HG02938 (cell line): ENCODE measurements around the gene MYH13.
"Not testable (repeated sequence)": the region's sequence is repeated elsewhere in the genome, so short reads cannot be mapped to it uniquely, and the experiment has no call there.

Experiments used
- ATAC-seq: cut with Tn5 transposase; IDR thresholded peaks from one replicate; pipeline ENCODE4 v1.9.1; 2021; ENCODE audit warnings: mild to moderate bottlenecking, moderate library complexity; ENCODE audit not compliant: unreplicated experiment

MYH13 gene

GRCh38 chr17:10306585-10306984 is 66.2 kb downstream of the MYH13 start:
- no peak for ATAC-seq

GRCh38 chr17:10305398-10305797 is 67.4 kb downstream of the MYH13 start:
- no peak for ATAC-seq

GRCh38 chr17:10304758-10305300 is 68.0 kb downstream of the MYH13 start:
- ATAC-seq: no peak

DNA sequence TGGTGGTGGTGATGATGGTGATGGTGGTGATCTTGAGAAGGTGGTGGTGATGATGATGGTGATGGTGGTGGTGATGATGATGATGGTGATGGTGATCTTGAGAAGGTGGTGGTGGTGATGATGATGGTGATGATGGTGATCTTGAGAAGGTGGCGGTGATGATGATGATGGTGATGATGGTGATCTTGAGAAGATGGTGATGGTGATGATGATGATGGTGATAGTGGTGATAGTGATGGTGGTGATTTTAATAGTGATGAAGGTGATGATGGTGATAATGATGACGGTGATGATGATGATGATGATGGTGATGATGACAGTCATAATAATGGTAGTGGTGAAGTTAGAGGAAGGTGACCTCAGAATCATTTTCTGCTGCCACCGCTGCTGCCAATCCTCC is 75.1 kb downstream of the MYH13 start:
- no peak for ATAC-seq

DNA sequence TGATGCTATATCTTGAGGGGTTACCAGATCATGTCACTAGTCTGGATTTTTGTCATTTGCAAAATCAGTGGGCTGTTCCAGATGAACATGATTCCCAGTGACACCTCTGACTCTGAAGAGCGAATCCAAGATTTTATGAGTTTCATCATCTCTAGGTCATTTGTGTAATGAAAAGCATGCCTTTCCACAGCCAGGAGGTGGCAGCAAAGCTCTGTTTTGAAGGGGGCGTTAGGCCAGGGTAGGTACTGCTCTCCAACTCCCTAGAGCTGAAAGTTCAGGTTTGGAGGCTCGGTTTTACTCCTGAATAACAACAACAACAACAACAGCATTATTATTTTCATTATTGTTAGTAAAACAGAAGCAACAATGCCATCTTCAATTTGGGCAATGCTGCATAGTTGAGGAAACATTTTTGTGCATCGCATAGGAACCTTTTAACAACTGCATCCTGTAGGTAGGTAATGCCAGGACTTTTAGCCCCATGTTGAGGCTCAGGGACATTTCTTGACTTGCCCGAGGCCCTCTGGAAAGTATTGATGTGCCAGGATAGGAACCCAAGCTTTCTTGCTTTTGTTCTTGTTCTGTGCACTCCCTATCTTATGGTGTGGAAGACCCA is 77.0 kb downstream of the MYH13 start:
- no peak for ATAC-seq

DNA sequence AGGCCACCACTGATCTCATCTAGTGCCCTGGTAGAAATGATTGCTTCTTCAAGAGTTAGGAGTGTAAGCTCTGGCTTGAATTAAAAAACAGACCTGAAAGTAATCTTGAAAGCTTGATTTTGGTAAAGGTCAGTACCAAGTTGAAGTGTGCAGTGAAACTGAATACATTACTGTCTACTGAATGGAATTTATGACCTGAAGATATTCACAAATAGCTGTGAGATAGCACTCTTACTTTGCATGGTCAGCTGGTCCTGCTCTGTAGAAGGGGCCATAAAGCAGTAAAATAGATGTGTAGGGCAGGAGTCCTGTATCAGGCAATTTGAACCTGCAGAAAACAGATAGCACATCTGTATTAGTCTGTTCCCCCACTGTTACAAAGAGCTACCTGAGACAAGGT is 78.6 kb downstream of the MYH13 start:
- ATAC-seq: peak; percentile 73

- ATAC-seq: peak; percentile 64
Measured at GRCh38 chr17:10292057-10292937, 80.5 kb downstream of the MYH13 start.

DNA sequence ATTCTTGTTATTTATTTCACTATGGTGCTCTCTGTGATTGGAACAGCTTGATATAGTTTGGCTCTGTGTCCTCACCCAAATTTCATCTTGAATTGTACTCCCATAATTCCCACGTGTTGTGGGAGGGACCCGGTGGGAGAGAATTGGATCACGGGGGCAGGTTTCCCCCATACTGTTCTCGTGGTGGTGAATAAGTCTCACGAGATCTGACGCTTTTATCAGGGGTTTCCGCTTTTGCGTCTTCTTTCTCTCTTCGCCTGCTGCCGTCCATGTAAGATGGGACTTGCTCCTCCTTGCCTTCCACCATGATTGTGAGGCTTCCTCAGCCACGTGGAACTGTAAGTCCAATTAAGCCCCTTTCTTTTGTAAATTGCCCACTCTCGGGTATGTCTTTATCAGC is 81.2 kb downstream of the MYH13 start:
- not testable (repeated sequence) for ATAC-seq

- ATAC-seq: no peak
Measured at GRCh38 chr17:10290041-10290440, 82.8 kb downstream of the MYH13 start.

- ATAC-seq: no peak
Measured at GRCh38 chr17:10286324-10286723, 86.5 kb downstream of the MYH13 start.

GRCh38 chr17:10285896-10286295 is 86.9 kb downstream of the MYH13 start:
- no peak for ATAC-seq

GRCh38 chr17:10280068-10280467 is 92.7 kb downstream of the MYH13 start:
- ATAC-seq: no peak

GRCh38 chr17:10278218-10278617 is 94.6 kb downstream of the MYH13 start:
- no peak for ATAC-seq

- no peak for ATAC-seq
Measured at GRCh38 chr17:10276436-10276835, 96.4 kb downstream of the MYH13 start.

GRCh38 chr17:10275418-10275817 is 97.4 kb downstream of the MYH13 start:
- ATAC-seq: no peak

GRCh38 chr17:10271106-10271562 is 101.7 kb downstream of the MYH13 start:
- no peak for ATAC-seq

DNA sequence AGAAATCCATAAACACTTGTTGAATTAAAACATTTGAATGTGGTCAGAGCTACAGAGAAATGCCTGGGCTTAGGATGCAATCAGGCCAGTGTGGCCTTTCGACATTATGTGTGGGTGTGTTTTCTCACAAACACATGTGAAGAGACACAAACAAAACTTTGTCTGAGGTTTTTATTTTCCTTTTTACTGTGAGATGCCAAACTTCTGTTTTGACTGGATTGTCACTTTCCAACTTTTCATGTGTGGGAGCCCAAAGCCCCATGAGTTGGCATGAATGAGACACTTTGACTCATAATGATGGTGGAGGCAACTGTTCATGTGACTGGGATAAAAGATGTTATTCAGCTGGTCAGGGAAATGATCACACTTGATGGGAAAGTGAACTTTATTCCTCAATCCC is 102.5 kb downstream of the MYH13 start:
- ATAC-seq: no peak

- no peak for ATAC-seq
Measured at GRCh38 chr17:10268005-10268404, 104.8 kb downstream of the MYH13 start.

- ATAC-seq: no peak
Measured at GRCh38 chr17:10266296-10266876, 106.4 kb downstream of the MYH13 start.

DNA sequence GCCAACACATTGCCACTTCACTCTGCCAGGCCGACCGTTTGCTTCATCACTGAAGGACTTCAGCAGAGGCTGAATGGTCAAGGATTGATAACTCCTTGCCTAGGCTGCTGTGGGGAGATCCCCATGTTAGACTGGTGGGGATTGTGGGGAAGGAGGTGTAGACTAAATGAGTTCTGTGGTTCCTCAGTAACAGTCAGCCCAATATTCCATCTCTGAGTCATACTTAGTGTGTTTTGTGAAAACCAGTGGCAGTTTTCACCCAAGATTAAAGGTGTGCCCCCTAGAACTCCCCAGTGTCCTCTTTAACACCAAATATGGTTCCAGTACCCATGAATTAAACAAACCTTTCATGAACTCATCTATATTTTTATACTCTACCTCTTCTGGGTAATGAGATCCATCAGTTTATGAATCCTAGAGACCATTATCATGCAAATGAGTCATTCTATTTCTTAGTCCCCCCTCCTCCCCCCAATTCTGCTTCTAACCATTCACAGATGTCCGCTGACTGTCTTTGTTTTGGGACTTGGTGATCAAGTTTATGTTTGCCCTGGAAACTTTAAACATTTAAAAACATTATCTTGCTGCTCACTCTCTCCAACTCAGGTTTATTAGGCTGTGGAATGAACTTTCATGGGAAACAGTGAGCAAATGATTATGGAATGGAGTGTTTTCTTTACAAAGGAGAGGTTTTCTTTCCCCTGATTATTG is 107.6 kb downstream of the MYH13 start:
- no peak for ATAC-seq

DNA sequence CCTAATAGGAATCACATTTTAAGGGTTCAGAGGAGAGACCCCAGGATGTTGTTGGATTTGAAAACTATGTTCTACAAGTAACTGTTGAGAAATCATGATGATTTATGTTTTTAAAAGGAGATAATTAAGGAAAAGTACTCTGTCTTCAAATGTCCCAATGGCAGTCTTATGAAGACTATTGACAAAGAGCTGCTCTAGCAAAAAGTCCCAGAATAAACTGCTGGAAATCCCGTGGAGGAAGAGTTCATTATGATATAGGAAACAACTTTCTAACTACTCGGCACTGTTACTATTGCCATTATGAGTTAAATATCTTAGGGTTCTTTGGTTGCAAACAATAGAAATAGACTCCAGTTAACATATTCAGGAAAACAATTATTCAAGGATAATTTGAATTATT is 108.8 kb downstream of the MYH13 start:
- ATAC-seq: no peak
